ENCODE results near the gene ZMYM4.

The ZMYM4 gene

GRCh38 chr1:35439626-35440025 lies 171.1 kb downstream of the ZMYM4 start:
- Histone ChIP-seq H3K4me3 (ENCODE audit: low read depth, low read length) (no peak overlapping the region), H3K9me3 (no peaks in the 10 kb centered on the region), H3K36me3 (no peaks in the 10 kb centered on the region), H3K27me3 (no peaks in the 10 kb centered on the region), H3K4me1 (no peaks in the 10 kb centered on the region)
- TF ChIP-seq, protein P1, sequence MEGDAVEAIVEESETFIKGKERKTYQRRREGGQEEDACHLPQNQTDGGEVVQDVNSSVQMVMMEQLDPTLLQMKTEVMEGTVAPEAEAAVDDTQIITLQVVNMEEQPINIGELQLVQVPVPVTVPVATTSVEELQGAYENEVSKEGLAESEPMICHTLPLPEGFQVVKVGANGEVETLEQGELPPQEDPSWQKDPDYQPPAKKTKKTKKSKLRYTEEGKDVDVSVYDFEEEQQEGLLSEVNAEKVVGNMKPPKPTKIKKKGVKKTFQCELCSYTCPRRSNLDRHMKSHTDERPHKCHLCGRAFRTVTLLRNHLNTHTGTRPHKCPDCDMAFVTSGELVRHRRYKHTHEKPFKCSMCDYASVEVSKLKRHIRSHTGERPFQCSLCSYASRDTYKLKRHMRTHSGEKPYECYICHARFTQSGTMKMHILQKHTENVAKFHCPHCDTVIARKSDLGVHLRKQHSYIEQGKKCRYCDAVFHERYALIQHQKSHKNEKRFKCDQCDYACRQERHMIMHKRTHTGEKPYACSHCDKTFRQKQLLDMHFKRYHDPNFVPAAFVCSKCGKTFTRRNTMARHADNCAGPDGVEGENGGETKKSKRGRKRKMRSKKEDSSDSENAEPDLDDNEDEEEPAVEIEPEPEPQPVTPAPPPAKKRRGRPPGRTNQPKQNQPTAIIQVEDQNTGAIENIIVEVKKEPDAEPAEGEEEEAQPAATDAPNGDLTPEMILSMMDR (IDR thresholded peaks at IDR 0.05; ENCODE audit: low read depth, low read length), result no peak
- DNase-seq, result no peak

GRCh38 chr1:35441926-35442579 lies 173.5 kb downstream of the ZMYM4 start:
- no peaks in the 10 kb centered on the region for H3K4me1 ChIP-seq
- H3K27me3 ChIP-seq, result no peaks in the 10 kb centered on the region
- H3K36me3 ChIP-seq, result no peaks in the 10 kb centered on the region
- DNase-seq, result no peak
- TF ChIP-seq, protein P1 (IDR thresholded peaks at IDR 0.05; ENCODE audit: low read depth, low read length), result no peak
- H3K4me3 ChIP-seq (ENCODE audit: low read depth, low read length), result no peak overlapping the region
- no peaks in the 10 kb centered on the region for H3K9me3 ChIP-seq

DNA sequence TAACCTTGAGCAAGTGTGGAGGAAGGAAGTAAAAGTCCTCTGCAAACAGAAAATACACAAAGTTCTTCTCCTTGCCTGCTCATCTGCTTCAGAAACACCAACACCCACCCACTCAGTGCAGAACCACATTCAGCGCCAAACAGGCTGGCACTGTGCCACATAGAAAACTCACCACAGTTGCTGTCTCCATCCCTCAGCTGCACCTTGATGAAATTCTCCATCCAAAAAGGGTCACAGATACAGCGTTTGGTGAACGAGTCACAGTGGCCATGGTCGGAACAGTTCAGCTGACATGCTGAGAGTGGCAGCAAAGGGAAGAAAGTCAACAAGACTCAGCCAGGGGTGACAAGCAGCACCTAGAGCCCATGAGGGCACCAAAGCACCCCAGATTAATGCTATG lies 174.2 kb downstream of the ZMYM4 start:
- no peaks in the 10 kb centered on the region for H3K27me3 ChIP-seq
- no peaks in the 10 kb centered on the region for H3K36me3 ChIP-seq
- TF ChIP-seq, protein P1 (IDR thresholded peaks at IDR 0.05; ENCODE audit: low read depth, low read length), result no peak
- no peaks in the 10 kb centered on the region for H3K9me3 ChIP-seq
- DNase-seq, result no peak
- H3K4me1 ChIP-seq, result no peaks in the 10 kb centered on the region
- no peak overlapping the region for H3K4me3 ChIP-seq (ENCODE audit: low read depth, low read length)

DNA sequence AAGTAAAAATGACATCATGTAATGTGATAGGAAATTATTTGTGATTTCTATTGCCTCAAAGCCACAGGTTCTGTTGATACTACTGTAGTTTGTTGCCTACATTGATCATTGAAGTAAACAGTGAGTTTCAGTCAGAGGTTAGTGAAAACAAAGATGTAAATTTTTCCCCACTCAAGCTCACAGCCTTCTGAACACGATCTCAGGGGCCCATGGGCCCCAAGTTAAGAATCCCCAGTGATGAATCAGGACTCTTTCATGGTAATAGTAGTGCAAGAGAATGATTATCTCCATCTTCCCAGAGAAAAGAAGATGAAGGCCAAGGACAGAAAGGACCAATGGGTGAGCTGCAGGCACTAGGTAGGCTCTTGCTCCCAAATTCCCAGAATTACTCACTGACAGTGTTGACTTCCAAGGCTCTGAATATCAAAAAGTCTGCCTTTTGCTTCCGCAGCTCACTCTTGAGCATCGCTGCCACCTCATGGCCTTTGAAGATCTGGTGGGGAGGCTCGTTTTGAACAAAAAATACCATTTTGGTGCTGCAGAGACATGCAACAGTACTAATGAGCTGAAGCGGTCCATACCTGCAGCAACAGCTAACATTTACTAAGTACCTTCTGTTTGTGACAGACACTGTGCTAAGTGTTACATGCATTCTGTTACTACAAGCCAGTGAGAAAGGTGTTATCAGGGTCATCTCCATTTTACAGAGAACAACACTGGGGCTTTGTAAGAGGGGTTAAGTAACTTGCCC lies 175.4 kb downstream of the ZMYM4 start:
- H3K4me1 ChIP-seq, result no peaks in the 10 kb centered on the region
- no peaks in the 10 kb centered on the region for H3K9me3 ChIP-seq
- TF ChIP-seq, protein P1 (IDR thresholded peaks at IDR 0.05; ENCODE audit: low read depth, low read length), result peak; percentile 36; the same call in 1 of the 2 replicates
- H3K27me3 ChIP-seq, result no peaks in the 10 kb centered on the region
- no peaks in the 10 kb centered on the region for H3K36me3 ChIP-seq
- H3K4me3 ChIP-seq (ENCODE audit: low read depth, low read length), result no peak overlapping the region
- no peak for DNase-seq

- H3K4me3 ChIP-seq (ENCODE audit: low read depth, low read length), result no peak overlapping the region
- TF ChIP-seq, protein P1 (IDR thresholded peaks at IDR 0.05; ENCODE audit: low read depth, low read length), result no peak
- no peak for DNase-seq
- no peaks in the 10 kb centered on the region for H3K9me3 ChIP-seq
- no peaks in the 10 kb centered on the region for H3K27me3 ChIP-seq
- H3K4me1 ChIP-seq, result no peaks in the 10 kb centered on the region
- no peaks in the 10 kb centered on the region for H3K36me3 ChIP-seq
Measured at GRCh38 chr1:35444519-35444774, 175.9 kb downstream of the ZMYM4 start.

DNA sequence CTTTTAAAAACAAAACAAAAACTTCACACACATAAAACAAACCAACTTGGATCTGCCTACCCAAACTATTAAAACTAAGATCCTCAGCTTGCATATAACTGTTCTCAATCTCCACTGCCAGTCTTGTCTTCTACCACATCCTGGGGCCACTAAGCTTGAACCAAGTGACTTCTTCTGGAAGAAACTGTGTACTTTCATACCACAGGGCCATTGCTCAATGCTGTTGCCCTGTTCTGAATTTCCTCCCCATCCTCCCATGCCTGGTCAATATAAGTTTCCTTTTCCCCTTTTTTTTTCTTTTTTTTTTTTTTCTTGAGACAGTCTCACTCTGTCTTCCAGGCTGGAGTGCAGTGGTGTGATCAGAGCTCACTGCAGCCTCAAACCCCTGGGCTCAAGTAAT lies 178.8 kb downstream of the ZMYM4 start:
- H3K4me3 ChIP-seq (ENCODE audit: low read depth, low read length), result no peak overlapping the region
- H3K4me1 ChIP-seq, result no peaks in the 10 kb centered on the region
- TF ChIP-seq, protein P1 (IDR thresholded peaks at IDR 0.05; ENCODE audit: low read depth, low read length), result no peak
- no peak for DNase-seq
- H3K27me3 ChIP-seq, result no peaks in the 10 kb centered on the region
- H3K36me3 ChIP-seq, result peaks cover 3% of the 10 kb centered on the region; the same call in 1 of the 2 replicates
- H3K9me3 ChIP-seq, result no peaks in the 10 kb centered on the region
